Prostate gland (tissue), 2 donors: ENCODE results near the gene AIMP1.

Source experiments
- POLR2A ChIP-seq: fragments of 450-650 bp; IDR thresholded peaks from one replicate; pipeline ENCODE4 v1.6.1; 2016; ENCODE audit warnings: antibody characterized with exemption, mild to moderate bottlenecking
- POLR2AphosphoS5 ChIP-seq: sonication (generic); formaldehyde crosslinking; IDR thresholded peaks from one replicate; pipeline ENCODE4 v1.6.1; 2017; ENCODE audit warnings: antibody characterized with exemption
- TF ChIP-seq, protein P1 (sequence below), 4 experiments: fragments of 200-600 bp in 2 of 4; fragments of 450-650 bp in 2 of 4; sonication (generic) in 2 of 4; IDR thresholded peaks; 1 replicate in 3 of 4; 2 replicates in 1 of 4; pipeline ENCODE4 v1.5.1; 2016 to 2019; ENCODE audit warnings: antibody characterized with exemption in 4 of 4, mild to moderate bottlenecking in 2 of 4, moderate library complexity in 2 of 4

DNA sequence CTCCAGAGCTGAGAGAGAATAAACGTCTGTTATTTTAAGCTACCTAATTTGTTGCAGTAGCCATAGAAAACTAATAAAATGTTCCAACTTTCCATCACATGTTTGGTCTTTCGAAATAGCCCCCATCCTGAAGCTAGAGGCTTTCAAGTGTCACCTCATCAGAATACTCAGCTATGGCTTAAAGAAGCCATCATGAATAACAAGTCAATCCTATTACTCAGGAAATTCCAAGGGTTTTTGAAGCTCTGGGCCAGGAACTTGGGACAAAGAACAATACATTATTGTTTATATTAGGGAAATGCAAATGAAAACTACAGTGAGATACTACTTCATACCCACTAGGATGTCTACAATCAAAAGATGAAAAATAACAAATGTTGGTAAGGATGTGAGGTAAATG is 42.5 kb upstream of the AIMP1 start:
- TF ChIP-seq, protein P1, sequence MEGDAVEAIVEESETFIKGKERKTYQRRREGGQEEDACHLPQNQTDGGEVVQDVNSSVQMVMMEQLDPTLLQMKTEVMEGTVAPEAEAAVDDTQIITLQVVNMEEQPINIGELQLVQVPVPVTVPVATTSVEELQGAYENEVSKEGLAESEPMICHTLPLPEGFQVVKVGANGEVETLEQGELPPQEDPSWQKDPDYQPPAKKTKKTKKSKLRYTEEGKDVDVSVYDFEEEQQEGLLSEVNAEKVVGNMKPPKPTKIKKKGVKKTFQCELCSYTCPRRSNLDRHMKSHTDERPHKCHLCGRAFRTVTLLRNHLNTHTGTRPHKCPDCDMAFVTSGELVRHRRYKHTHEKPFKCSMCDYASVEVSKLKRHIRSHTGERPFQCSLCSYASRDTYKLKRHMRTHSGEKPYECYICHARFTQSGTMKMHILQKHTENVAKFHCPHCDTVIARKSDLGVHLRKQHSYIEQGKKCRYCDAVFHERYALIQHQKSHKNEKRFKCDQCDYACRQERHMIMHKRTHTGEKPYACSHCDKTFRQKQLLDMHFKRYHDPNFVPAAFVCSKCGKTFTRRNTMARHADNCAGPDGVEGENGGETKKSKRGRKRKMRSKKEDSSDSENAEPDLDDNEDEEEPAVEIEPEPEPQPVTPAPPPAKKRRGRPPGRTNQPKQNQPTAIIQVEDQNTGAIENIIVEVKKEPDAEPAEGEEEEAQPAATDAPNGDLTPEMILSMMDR (IDR thresholded peaks at IDR 0.05): no peak
- TF ChIP-seq POLR2A (no peak), POLR2AphosphoS5 (no peak)
